GM12865 (cell line): ENCODE data around the gene MEGF11.

Experiments
- DNase-seq: peaks from one replicate; pipeline ENCODE4 v3.0.0; 2010; ENCODE audit warnings: low read depth
- H3K4me3 ChIP-seq: 2 replicates; pipeline ENCODE4 v1.5.1; 2011; ENCODE audit warnings: mild to moderate bottlenecking, low read depth, low read length, control low read depth
- TF ChIP-seq, protein P1 (sequence below): IDR thresholded peaks from 2 replicates; pipeline ENCODE4 v1.5.1; 2011; ENCODE audit warnings: low read length, control low read depth, low read depth, inconsistent platforms; ENCODE audit not compliant: insufficient read depth; ENCODE audit errors: missing control alignments

MEGF11 gene

DNA sequence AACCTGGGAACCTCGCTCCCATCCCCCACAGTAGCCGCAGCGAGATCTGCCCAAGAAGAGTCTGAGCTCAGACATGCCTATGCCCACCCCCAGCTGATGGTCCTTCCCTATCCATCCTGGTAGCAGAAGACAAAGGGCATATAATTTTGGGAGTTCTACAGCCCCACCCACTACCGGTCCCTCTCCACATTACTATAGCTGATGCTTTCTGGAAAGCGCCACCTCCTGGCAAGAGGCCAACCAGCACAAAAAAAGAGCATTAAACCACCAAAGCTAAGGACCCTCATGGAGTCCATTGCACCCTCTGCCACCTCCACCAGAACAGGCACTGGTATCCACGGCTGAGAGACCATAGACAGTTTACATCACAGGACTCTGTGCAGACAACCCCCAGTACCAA, 168.4 kb downstream of the MEGF11 start:
- no peak overlapping the region for H3K4me3 ChIP-seq
- TF ChIP-seq, protein P1, sequence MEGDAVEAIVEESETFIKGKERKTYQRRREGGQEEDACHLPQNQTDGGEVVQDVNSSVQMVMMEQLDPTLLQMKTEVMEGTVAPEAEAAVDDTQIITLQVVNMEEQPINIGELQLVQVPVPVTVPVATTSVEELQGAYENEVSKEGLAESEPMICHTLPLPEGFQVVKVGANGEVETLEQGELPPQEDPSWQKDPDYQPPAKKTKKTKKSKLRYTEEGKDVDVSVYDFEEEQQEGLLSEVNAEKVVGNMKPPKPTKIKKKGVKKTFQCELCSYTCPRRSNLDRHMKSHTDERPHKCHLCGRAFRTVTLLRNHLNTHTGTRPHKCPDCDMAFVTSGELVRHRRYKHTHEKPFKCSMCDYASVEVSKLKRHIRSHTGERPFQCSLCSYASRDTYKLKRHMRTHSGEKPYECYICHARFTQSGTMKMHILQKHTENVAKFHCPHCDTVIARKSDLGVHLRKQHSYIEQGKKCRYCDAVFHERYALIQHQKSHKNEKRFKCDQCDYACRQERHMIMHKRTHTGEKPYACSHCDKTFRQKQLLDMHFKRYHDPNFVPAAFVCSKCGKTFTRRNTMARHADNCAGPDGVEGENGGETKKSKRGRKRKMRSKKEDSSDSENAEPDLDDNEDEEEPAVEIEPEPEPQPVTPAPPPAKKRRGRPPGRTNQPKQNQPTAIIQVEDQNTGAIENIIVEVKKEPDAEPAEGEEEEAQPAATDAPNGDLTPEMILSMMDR, result peak; percentile 31
- peak; percentile 39 for DNase-seq

DNA sequence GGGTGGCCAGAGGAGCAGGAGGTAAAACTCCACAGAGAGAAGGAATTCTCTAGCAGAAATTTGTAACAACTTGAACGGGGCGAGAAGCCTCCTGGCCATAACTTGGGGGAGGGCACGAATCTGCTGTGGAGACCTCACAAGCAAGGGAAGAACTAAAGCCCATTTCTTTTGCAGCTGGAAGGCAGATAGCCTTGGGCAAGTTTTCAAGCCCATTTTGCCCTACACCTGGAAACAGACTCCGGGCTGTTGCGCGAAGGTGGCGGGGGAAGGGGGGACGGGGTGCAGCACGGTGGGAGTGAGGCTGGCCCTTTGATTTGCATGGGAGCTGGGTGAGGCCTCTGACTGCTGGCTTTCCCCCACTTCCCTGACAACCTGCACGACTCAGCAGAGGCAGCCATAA, 168.8 kb downstream of the MEGF11 start:
- TF ChIP-seq, protein P1, result no peak
- no peak for DNase-seq
- no peak overlapping the region for H3K4me3 ChIP-seq

DNA sequence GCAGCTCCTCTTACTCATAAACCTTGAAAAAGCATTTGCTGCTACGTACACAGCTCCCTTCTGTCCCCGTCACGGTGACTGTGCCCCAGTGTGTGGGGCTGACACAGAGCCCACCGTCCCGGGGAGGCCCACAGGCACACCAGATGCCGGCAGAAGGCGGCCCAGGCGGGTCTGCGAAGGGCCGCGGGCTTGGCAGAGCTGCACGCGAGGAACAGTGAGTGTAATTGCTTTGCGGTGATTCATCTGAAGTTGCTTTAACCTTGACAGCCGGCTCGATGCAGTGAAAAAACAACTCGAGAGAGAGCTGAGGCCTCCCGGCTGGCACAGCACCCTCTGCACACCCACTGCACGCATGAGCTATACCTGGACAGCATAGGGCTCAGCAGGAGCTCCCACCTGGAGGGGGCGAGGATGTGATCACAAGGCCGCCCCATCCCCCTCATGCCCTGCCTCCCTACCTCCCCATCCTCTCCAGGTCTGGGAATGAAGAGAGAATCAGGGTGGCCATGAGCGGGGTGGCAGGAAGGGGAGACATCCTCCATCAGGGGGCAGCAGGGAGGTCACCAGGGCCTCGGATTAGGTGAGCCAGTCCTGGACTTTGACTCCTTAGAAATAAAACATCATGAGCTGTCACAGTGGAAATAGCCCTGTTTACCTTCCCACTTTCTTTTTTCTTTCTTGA, 172.7 kb downstream of the MEGF11 start:
- no peak for DNase-seq
- TF ChIP-seq, protein P1, result no peak
- H3K4me3 ChIP-seq, result no peak overlapping the region

DNA sequence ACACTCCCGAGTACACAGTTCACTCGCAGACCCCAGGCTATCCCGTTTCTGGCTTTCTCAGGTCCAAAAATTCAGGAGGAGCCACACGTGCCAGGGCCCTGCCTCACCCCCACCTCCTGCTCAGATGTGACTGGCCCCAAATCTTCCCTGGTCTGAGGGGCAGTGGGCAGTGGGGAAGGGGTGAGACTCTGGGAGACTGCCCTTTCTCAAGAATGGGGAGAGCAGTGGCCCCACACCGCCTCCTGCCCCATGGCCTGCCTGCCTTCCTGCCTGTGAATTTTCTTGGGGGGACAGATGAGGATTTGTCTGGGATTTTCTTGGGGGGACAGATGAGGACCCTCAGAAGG, 174.6 kb downstream of the MEGF11 start:
- TF ChIP-seq, protein P1, result no peak
- no peak for DNase-seq
- no peak overlapping the region for H3K4me3 ChIP-seq

DNA sequence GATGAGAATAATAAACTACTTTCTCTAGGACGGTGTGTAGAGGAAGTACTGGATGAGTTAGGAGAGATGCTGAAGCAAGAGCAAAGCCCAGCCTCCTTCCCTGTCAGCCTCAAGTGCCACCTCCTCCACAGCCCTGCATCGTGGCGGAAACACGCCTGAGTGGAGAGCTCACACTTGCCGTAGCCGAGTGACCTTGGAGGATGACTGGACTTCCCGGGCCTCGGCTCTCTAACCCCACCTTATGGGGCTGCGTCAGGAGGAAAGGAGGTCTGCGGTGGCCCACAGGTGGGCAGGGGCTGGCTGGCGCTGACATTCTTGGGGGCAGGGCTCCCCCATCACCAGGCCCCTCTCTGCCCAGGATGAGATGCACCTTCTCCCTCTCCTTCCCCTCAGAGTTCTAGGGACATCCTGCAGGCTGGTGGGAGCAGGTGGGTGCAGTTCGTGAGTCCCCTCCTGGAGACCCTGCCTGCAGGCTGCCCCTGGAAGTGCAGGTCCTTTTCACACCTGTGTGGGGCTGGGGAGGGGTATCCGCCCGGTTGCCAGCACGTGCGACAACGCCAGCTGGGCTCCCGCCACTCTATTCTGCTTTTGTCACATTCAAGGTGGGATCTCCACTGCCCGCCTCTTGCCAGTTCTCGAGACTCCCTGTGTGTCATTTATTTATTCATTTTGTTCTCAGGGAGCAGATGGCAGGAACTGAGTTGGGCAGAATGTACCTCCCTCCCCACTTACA, 175.2 kb downstream of the MEGF11 start:
- peak; percentile 53 for DNase-seq
- H3K4me3 ChIP-seq, result no peak overlapping the region
- TF ChIP-seq, protein P1, result no peak

DNA sequence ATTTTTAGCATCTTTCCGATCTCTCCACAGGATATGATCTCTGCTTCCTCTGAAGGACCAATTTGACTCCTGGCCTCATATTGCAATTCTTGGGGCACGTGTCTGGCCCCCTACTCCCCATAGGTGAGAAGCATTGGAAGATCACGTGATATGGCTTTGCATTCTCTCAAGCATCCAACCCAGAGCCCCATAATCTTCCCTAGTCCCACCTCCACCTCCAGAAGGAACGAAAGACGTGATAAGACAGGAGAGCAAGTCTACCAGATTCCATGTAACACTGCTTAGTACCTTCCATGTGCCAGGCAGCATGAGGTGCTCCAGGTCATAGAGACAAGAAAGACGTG, 176.3 kb downstream of the MEGF11 start:
- H3K4me3 ChIP-seq, result no peak overlapping the region
- no peak for DNase-seq
- TF ChIP-seq, protein P1, result no peak
